ENCODE results near the gene NOSTRIN. TPM values are rescaled to one million over a fixed set of nuclear protein-coding genes. Genes with fewer than 3 reads are reported as not detected.

NOSTRIN gene
- total RNA-seq, 4 donors from 2014 or later, result 12.5 to 22.5 (median 16.1) TPM

DNA sequence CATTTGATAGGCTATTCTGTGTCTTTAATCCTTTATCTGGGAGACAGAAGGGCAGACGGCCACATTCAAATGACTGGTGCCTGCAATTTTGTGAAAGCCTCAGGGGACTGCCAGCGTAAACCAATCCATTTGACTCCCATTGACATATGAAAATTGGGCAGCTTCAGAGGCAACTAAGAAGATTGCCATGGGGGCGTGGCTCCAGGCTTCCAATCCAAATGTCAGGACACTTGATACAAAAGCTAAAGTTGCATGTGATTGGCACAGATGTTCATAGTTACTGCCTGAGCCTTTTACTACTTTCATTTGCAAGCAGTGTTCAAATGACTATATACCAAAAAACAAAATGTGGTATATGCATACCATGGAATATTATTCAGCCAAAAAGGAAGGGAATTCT, 45.8 kb downstream of the NOSTRIN start:
- TF ChIP-seq EP300 (IDR thresholded peaks at IDR 0.05), result no peak
- TF ChIP-seq POLR2AphosphoS5 (IDR thresholded peaks at IDR 0.05), result no peak
- TF ChIP-seq, protein P1, sequence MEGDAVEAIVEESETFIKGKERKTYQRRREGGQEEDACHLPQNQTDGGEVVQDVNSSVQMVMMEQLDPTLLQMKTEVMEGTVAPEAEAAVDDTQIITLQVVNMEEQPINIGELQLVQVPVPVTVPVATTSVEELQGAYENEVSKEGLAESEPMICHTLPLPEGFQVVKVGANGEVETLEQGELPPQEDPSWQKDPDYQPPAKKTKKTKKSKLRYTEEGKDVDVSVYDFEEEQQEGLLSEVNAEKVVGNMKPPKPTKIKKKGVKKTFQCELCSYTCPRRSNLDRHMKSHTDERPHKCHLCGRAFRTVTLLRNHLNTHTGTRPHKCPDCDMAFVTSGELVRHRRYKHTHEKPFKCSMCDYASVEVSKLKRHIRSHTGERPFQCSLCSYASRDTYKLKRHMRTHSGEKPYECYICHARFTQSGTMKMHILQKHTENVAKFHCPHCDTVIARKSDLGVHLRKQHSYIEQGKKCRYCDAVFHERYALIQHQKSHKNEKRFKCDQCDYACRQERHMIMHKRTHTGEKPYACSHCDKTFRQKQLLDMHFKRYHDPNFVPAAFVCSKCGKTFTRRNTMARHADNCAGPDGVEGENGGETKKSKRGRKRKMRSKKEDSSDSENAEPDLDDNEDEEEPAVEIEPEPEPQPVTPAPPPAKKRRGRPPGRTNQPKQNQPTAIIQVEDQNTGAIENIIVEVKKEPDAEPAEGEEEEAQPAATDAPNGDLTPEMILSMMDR (IDR thresholded peaks at IDR 0.05), result no peak
- no peak for TF ChIP-seq POLR2A (IDR thresholded peaks at IDR 0.05)
- no peak overlapping the region for H3K27ac ChIP-seq
- H3K9me3 ChIP-seq, result no peaks in the 10 kb centered on the region
- no peaks in the 10 kb centered on the region for H3K36me3 ChIP-seq
- H3K4me1 ChIP-seq, result no peaks in the 10 kb centered on the region
- WGBS, 2 donors (ENCODE audit: low coverage in 1 of 2), result 92 to 96% methylated on average over 2 to 3 of the region's 3 CpGs
- no peaks in the 10 kb centered on the region for H3K27me3 ChIP-seq
- H3K4me3 ChIP-seq, result no peak overlapping the region
- no peak for ATAC-seq

DNA sequence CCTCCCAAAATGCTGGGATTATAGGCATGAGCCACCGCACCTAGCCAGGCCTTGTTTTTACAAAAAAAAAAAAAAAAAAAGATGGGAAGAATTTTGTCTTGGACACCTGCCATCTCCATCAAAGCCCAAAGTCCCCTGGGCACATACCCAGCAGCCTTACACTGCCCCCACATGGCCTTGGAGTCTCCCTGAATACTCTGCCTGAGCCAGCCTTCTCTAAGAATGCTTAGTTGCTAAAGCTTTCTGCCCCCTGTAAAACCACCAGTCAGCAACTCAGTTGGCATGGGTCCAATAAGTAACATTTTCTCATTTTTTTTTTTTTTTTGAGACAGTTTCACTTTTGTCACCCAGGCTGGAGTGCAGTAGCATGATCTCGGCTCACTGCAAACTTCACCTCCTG, 47.2 kb downstream of the NOSTRIN start:
- 57 to 60% methylated on average over 1 to 2 of the region's 2 CpGs for WGBS, 2 donors (ENCODE audit: low coverage in 1 of 2)
- H3K27me3 ChIP-seq, result no peaks in the 10 kb centered on the region
- no peaks in the 10 kb centered on the region for H3K36me3 ChIP-seq
- H3K4me3 ChIP-seq, result no peak overlapping the region
- no peak overlapping the region for H3K27ac ChIP-seq
- H3K4me1 ChIP-seq, result no peaks in the 10 kb centered on the region
- no peak for ATAC-seq
- no peaks in the 10 kb centered on the region for H3K9me3 ChIP-seq
- TF ChIP-seq, protein P1 (IDR thresholded peaks at IDR 0.05), result peak in 1 of 4 experiments; percentile 37
- TF ChIP-seq EP300 (IDR thresholded peaks at IDR 0.05), result no peak
- no peak for TF ChIP-seq POLR2AphosphoS5 (IDR thresholded peaks at IDR 0.05)

DNA sequence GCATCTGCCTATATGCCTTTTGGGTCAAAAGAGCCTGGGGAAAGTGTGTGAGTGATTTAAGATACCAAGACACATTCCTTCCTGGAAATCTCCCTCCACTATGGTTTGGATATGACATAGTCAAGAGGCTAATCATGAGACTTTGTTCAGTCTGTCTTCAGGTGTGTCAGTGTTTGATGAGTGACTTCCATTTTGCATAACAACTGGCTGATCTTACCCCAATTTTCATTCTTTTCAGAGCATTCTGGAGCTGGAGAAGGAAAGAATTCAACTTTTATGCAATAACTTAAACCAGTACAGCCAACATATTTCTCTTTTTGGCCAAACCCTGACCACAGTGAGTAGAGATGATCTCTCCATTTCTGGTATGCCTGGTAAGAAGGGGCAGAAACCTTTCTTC, 48.4 kb downstream of the NOSTRIN start:
- no peaks in the 10 kb centered on the region for H3K27me3 ChIP-seq
- H3K9me3 ChIP-seq, result no peaks in the 10 kb centered on the region
- TF ChIP-seq POLR2AphosphoS5 (IDR thresholded peaks at IDR 0.05) (no peak), EP300 (IDR thresholded peaks at IDR 0.05) (no peak), POLR2A (IDR thresholded peaks at IDR 0.05) (no peak)
- TF ChIP-seq, protein P1 (IDR thresholded peaks at IDR 0.05), result no peak
- no peak overlapping the region for H3K27ac ChIP-seq
- no peaks in the 10 kb centered on the region for H3K36me3 ChIP-seq
- no peak for ATAC-seq
- no peak overlapping the region for H3K4me3 ChIP-seq
- H3K4me1 ChIP-seq, result no peaks in the 10 kb centered on the region

DNA sequence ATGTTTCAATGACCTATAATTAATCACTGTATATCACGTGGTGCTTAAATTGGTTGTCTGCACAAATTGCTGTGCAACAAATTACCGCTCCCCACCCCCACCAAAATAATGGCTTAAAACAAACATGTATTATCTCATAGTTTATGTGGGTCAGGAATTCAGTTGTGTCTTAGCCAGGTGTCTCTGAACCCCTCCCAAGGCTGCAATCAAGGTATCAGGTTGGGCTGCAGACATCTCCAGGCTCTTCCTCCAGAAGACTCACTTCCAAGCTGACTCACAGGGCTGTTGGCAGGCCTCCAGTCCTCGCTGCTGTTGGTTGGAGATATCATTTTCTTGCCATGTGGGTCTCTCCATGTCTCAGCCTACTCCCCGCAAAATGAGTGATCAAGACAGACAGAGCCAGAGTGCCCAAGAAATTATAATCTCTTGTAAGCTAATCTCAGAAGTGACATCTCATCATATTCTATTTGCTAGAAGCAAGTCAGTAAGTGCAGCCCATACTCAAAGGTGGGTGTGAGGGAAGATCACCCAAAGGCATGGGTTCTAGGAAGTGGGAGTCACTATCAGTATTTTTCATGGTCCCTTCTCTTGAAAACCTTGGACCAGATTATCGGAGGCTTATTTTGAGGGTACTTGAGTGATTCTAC, 49.4 kb downstream of the NOSTRIN start:
- WGBS, 2 donors (ENCODE audit: low coverage in 1 of 2), result 95 to 97% methylated on average over 3 of the region's 5 CpGs
- TF ChIP-seq POLR2A (IDR thresholded peaks at IDR 0.05) (no peak), EP300 (IDR thresholded peaks at IDR 0.05) (no peak), POLR2AphosphoS5 (IDR thresholded peaks at IDR 0.05) (no peak)
- TF ChIP-seq, protein P1 (IDR thresholded peaks at IDR 0.05), result no peak
- H3K4me1 ChIP-seq, result no peaks in the 10 kb centered on the region

DNA sequence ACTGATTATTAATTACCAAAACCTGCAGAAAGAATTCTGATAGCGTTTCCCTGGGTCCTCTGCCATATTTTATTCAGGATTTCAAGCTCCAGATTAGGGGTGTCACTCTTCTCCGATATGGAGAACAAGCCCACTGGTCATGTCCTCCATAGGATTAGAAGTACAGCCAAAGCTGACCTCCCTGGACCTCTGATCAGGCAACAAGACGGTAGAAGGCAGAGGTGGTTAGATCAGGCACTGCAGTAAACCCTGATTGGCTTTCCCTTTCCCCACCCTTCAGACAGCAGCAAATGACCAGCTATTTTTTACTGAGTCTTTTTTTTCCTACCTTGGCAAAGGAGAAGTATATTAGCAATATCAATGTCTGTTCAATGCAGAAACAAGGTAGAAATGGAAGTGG, 50.0 kb downstream of the NOSTRIN start:
- TF ChIP-seq, protein P1 (IDR thresholded peaks at IDR 0.05), result no peak
- Histone ChIP-seq H3K27ac (no peak overlapping the region), H3K36me3 (no peaks in the 10 kb centered on the region), H3K9me3 (no peaks in the 10 kb centered on the region), H3K4me1 (no peaks in the 10 kb centered on the region), H3K4me3 (no peak overlapping the region), H3K27me3 (no peaks in the 10 kb centered on the region)
- ATAC-seq, result no peak
- WGBS, 2 donors (ENCODE audit: low coverage in 1 of 2), result 50 to 55% methylated on average over 2 of the region's 3 CpGs

More for the DNA sequence above, 49.4 kb downstream of the NOSTRIN start:
- Histone ChIP-seq H3K27ac (no peak overlapping the region), H3K9me3 (no peaks in the 10 kb centered on the region), H3K4me3 (no peak overlapping the region), H3K36me3 (no peaks in the 10 kb centered on the region), H3K27me3 (no peaks in the 10 kb centered on the region)
- no peak for ATAC-seq

Measured in gastroesophageal sphincter (tissue), 4 donors.